Heart right ventricle (tissue), 16 donors: ENCODE data around the gene C1orf52. TPM values are rescaled to one million over a fixed set of nuclear protein-coding genes. Genes with fewer than 3 reads are reported as not detected.

Experiments used
- ATAC-seq, 8 donors: fragments of 200-7000 bp; cut with Tn5 transposase; one replicate each; pipeline ENCODE4 v1.9.1; 2020; ENCODE audit warnings: mild to moderate bottlenecking in 8 of 8, moderate library complexity in 8 of 8, moderate number of reproducible peaks in 1 of 8
- DNase-seq, 2 donors: peaks; one replicate each; pipeline ENCODE4 v3.0.0-alpha.2; 2020
- H3K27ac ChIP-seq, 10 donors: fragments of 200-600 bp; sonication (generic) in 2 of 10; one replicate each; pipeline versions ENCODE4 v1.5.0 to v1.8.0; 2020 to 2022; ENCODE audit warnings: mild to moderate bottlenecking in 3 of 10
- H3K27me3 ChIP-seq, 7 donors: fragments of 200-600 bp; one replicate each; pipeline ENCODE4 v1.8.0; 2021 to 2022; ENCODE audit warnings: mild to moderate bottlenecking in 2 of 7
- H3K36me3 ChIP-seq, 9 donors: fragments of 200-600 bp; sonication (generic) in 1 of 9; one replicate each; pipeline versions ENCODE4 v1.5.0 to v1.8.0; 2020 to 2022; ENCODE audit warnings: mild to moderate bottlenecking in 2 of 9
- H3K4me1 ChIP-seq, 9 donors: fragments of 200-600 bp; sonication (generic) in 1 of 9; one replicate each; pipeline versions ENCODE4 v1.5.0 to v1.8.0; 2020 to 2022; ENCODE audit warnings: mild to moderate bottlenecking in 4 of 9
- H3K4me3 ChIP-seq, 10 donors: fragments of 200-600 bp; sonication (generic) in 2 of 10; one replicate each; pipeline versions ENCODE4 v1.5.0 to v1.8.0; 2020 to 2022; ENCODE audit warnings: mild to moderate bottlenecking in 7 of 10, moderate library complexity in 2 of 10
- H3K9me3 ChIP-seq, 11 donors: fragments of 200-600 bp in 10 of 11; sonication (generic) in 2 of 11; one replicate each; pipeline versions ENCODE4 v1.5.0 to v1.8.0; 2013 to 2022; ENCODE audit warnings: mild to moderate bottlenecking in 2 of 11, control low read depth in 1 of 11, moderate library complexity in 1 of 11
- whole genome bisulfite sequencing, 2 donors: extraction: QIAGEN DNeasy Blood & Tissue Kit; methylation state at CpG; one replicate each; pipeline ENCODE4 v1.1.7; 2013; ENCODE audit warnings: inconsistent platforms in 1 of 2; 5-methylcytosine and 5-hydroxymethylcytosine counted together
- intact Hi-C, 10 donors: fragments of 100-400 bp; cut with DNase I; formaldehyde crosslinking; loops; one replicate each; pipeline versions ENCODE4 v1.11.1 to v1.14.2; 2022
- polyA plus RNA-seq, 2 donors: library from polyadenylated mRNA; stranded (reverse); fragments of 200-250 nt; gene quantifications; one replicate each; pipeline ENCODE4 v1.2.3, GENCODE V29; 2013
- total RNA-seq, 10 donors: library from RNA; stranded (reverse); fragmentation: NEBNext Ultra II Directional in 3 of 10; extraction: Animal tissue kit (Norgen Biotek cat#: 25700) in 3 of 10; gene quantifications; one replicate each; pipeline versions ENCODE4 v1.2.1 to v1.2.4, GENCODE V29; 2021 to 2023
- TF ChIP-seq, protein P1 (sequence below), 9 donors: fragments of 200-600 bp; sonication (generic) in 2 of 9; IDR thresholded peaks; one replicate each; pipeline versions ENCODE4 v1.5.0 to v1.8.0; 2021 to 2022; ENCODE audit warnings: antibody characterized with exemption in 9 of 9, mild to moderate bottlenecking in 5 of 9, moderate library complexity in 1 of 9
- donor health status: Arrhythmogenic right ventricular cardiomyopathy.
- donor health status: ischemic (EF 13 %, LVEDD 7.1; RV severe dilation, severe dysfunction).
- donor health status: healthy with polysubstance abuse.
- donor health status: DM: no; HTN: yes; CAD: no.
- donor health status: DM: no; HTN: no; CAD: no.
- donor health status: ischemic (EF 25% LVEDD 6.9; RV normal size, moderate dysfunction).
- donor health status: ischemic (EF 25% LVEDD 5.7; RV mildly dilated, moderate dysfunction).
- donor health status: healthy.
- donor health status: DM: yes; HTN: yes; CAD: no.
- donor health status: Ischemic cardiomyopathy.
- donor health status: ischemic (EF 35%, LVEDD 5.7; RV mildly dilated, moderate dysfunction).
- donor health status: nonischemic (EF 11% LVEDD 7.7; RV severe dilation, severe dysfunction).
- donor health status: DM: yes; HTN: yes; CAD: no.
- donor health status: PGD.
- donor health status: ischemic (EF 29% LVEDD 5.4; RV normal size, mild dysfunction).
- donor health status: nonischemic (EF 23%, LVEDD 6.1; RV moderate dilation, normal function).

Gene C1orf52
- total and polyA plus RNA-seq, 12 donors: 12.8 to 34.4 (median 15.7) TPM

DNA sequence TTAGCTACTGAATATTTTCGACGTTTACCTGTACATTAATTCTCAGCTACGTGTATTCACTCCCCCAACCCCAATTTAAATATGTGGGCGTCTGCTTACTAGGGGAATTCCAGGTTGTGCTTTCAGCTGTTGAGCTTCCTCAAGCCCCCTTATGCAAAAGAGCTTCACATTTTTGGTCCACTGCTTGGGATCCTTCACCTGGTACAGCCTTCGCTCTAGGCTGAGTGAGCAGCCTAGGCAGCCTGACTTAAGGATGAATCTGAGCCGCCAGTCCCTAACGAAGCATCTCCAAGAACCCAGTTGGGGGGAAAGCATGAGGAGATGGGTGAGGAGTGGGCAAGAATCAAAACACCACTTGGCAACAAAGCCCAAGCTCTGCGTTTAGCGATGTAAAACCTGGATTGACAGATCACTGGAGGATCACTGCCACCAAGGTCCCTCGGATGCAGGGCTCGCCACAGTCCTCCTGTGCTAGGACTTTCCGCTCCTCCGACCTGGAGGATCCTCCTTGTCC is 16.3 kb upstream of the C1orf52 start:
- peaks cover 0 to 25% (median 3%) of the 10 kb centered on the region in 9 donors for H3K36me3 ChIP-seq
- H3K27me3 ChIP-seq: no peaks in the 10 kb centered on the region
- peaks cover 12 to 68% (median 40%) of the 10 kb centered on the region in 9 donors for H3K4me1 ChIP-seq
- peak overlapping the region; percentile 82 to 99 (median 96) for H3K27ac ChIP-seq
- peak overlapping the region; percentile 68 to 98 (median 90) for H3K4me3 ChIP-seq
- 2% methylated on average over 13 of the region's 13 CpGs for WGBS, 2 donors
- DNase-seq: no peak
- intact Hi-C loops: loop anchor here in 1 of 10 donors (1.0 to 5.0 kb wide), 3 partner anchors 17 to 302 kb away; partner anchors contain the start of gene C1orf52
- H3K9me3 ChIP-seq: no peaks in the 10 kb centered on the region
- TF ChIP-seq, protein P1, sequence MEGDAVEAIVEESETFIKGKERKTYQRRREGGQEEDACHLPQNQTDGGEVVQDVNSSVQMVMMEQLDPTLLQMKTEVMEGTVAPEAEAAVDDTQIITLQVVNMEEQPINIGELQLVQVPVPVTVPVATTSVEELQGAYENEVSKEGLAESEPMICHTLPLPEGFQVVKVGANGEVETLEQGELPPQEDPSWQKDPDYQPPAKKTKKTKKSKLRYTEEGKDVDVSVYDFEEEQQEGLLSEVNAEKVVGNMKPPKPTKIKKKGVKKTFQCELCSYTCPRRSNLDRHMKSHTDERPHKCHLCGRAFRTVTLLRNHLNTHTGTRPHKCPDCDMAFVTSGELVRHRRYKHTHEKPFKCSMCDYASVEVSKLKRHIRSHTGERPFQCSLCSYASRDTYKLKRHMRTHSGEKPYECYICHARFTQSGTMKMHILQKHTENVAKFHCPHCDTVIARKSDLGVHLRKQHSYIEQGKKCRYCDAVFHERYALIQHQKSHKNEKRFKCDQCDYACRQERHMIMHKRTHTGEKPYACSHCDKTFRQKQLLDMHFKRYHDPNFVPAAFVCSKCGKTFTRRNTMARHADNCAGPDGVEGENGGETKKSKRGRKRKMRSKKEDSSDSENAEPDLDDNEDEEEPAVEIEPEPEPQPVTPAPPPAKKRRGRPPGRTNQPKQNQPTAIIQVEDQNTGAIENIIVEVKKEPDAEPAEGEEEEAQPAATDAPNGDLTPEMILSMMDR (IDR thresholded peaks at IDR 0.05): no peak
- peak in 3 of 8 donors; percentile 0 to 2 (median 1) for ATAC-seq

DNA sequence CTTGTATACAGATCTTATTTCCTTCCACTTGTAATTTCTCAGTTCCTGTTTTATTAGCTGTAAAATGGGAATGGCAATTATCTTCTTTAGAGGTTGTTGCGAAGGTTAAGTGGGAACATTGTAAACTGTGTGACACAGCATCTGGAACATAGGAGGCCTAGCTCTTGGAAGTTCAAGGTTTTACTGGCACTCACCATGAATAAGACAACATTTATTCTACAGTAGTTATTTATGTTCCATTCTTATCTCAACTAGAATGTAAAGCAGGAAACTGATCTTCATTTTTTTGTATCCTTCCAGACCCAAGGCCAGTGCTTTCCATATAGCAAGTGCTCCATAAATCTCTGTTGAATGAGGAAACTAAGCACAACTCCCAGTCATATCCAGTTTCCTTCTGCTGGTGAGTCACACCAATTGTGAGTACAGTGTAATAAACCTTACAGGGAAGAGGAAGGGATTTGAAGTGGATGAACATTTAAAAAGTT is 15.5 kb upstream of the C1orf52 start:
- ATAC-seq: no peak
- TF ChIP-seq, protein P1 (IDR thresholded peaks at IDR 0.05): no peak
- intact Hi-C loops: loop anchor here in 1 of 10 donors (5.0 kb wide), 1 partner anchor 302 kb away; no protein-coding TSS in a partner anchor
- 44 to 58% methylated on average over 1 of the region's 1 CpG for WGBS, 2 donors
- Histone ChIP-seq H3K27ac (peak overlapping the region in 8 of 10 donors; percentile 91 to 99 (median 96)), H3K4me3 (peak overlapping the region; percentile 68 to 98 (median 90)), H3K9me3 (no peaks in the 10 kb centered on the region), H3K36me3 (peaks cover 0 to 32% (median 10%) of the 10 kb centered on the region in 9 donors), H3K27me3 (no peaks in the 10 kb centered on the region), H3K4me1 (peaks cover 12 to 68% (median 41%) of the 10 kb centered on the region in 9 donors)
- DNase-seq: no peak

DNA sequence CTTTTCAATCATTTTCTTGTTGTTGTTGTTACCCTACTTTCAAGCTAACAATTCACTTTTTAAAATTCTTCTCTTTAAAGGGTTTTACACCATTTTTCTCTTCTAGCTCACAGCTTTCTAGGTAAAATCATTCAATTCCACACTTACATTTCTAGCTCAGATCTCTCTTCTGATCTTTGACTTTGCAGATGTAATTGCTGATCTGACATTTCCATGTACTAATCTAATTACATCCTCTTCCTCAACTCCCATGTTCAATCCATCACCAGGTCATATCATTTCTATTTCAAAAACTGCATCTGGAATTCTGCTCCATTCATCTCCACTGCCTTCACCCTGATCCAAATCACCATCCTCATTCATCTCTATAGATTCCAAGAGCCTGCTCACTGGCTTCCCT is 13.9 kb upstream of the C1orf52 start:
- Histone ChIP-seq H3K4me3 (no peak overlapping the region), H3K4me1 (peaks cover 12 to 55% (median 41%) of the 10 kb centered on the region in 9 donors), H3K36me3 (peaks cover 0 to 48% (median 24%) of the 10 kb centered on the region in 9 donors), H3K9me3 (no peaks in the 10 kb centered on the region), H3K27me3 (no peaks in the 10 kb centered on the region), H3K27ac (no peak overlapping the region)
- no peak for DNase-seq
- no peak for ATAC-seq
- intact Hi-C loops: no loop called here
- TF ChIP-seq, protein P1 (IDR thresholded peaks at IDR 0.05): no peak

DNA sequence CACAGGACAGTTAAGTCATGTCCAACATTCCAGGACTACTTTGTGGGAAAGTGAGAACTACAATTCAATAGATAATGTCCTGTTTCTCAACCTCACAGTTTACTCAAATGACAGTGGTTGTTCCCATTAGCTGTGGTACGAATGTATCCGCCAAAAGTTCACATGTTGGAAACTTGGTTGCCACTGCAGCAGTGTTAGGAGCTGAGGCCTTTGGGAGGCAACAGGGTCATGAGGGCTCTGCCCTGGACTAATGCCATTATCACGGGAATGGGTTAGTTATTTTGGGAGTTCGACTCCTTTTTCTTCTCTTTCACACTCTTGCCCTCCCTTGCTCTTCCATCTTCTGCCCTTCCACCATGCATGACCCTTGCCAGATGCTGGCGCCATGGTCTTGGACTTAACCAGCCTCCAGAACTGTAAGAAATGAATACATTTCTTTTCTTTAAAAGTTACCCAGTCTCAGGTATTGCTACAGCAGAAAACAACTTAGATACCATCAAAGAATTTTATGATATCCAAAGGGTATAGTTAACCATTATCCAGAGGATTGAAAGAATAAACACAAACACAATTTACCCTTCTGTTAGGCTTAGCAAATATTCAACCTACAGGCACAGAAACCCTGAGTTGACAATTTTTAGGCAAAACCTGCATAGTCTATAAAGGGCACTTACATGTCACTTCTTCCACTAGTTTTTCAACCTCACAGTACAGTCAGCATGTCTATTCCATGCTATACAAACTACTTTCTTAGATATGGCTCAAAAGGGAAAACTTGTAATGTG is 9.5 kb upstream of the C1orf52 start:
- peaks cover 0 to 92% (median 45%) of the 10 kb centered on the region in 9 donors for H3K36me3 ChIP-seq
- DNase-seq (no peak), ATAC-seq (peak in 1 of 8 donors; percentile 20)
- no peaks in the 10 kb centered on the region for H3K9me3 ChIP-seq
- no peak overlapping the region for H3K4me3 ChIP-seq
- peaks cover 3 to 34% (median 20%) of the 10 kb centered on the region in 9 donors for H3K4me1 ChIP-seq
- intact Hi-C loops: no loop called here
- 81 to 85% methylated on average over 5 of the region's 5 CpGs for WGBS, 2 donors
- TF ChIP-seq, protein P1 (IDR thresholded peaks at IDR 0.05): no peak
- H3K27ac ChIP-seq: no peak overlapping the region
- no peaks in the 10 kb centered on the region for H3K27me3 ChIP-seq
